Measurements from ENCODE around the gene VEZF1. TPM values are rescaled to one million over a fixed set of nuclear protein-coding genes. Genes with fewer than 3 reads are reported as not detected.

Gene VEZF1
- total and polyA plus RNA-seq, 2 donors (not counting 1 experiment from before 2014, with no cell fraction given) = 14.7 to 75.9 TPM

GRCh38 chr17:57929386-57929785 lies 58.7 kb downstream of the VEZF1 start:
- no peak overlapping the region for H3K9ac ChIP-seq (ENCODE audit: low read length)
- no peak overlapping the region for H2AFZ ChIP-seq (ENCODE audit: insufficient read depth, low read depth, low read length, poor library complexity, severe bottlenecking)
- Mint-ChIP-seq H3K4me3 (no peak overlapping the region), H3K27ac (no peak overlapping the region), H3K9me3 (ENCODE audit: insufficient read depth) (no peaks in the 10 kb centered on the region), H3K27me3 (peaks cover 60% of the 10 kb centered on the region), H3K4me1 (peaks cover 2% of the 10 kb centered on the region)
- no peaks in the 10 kb centered on the region for H3K36me3 ChIP-seq (replicated peaks in 1 of 2; ENCODE audit: control extremely low read depth in 1 of 2, control insufficient read depth in 1 of 2, extremely low read depth in 1 of 2, insufficient read depth in 2 of 2, low read length in 1 of 2)
- peaks cover 0 to 5% of the 10 kb centered on the region in 2 donors for H3K4me1 ChIP-seq (ENCODE audit: control insufficient read depth in 2 of 2, insufficient read depth in 2 of 2, low read length in 2 of 2)
- 89% methylated on average over 3 of the region's 4 CpGs for WGBS (ENCODE audit: insufficient coverage)
- ATAC-seq (ENCODE audit: low read depth) (no peak), DNase-seq (no peak)
- H3K79me2 ChIP-seq (ENCODE audit: control insufficient read depth, insufficient read depth, low read length) = no peaks in the 10 kb centered on the region
- H3K9me3 ChIP-seq (ENCODE audit: control extremely low read depth in 1 of 3, control insufficient read depth in 2 of 3, insufficient read depth in 1 of 3, low read length in 2 of 3) = peaks cover 0 to 12% (median 0%) of the 10 kb centered on the region in 3 donors
- TF ChIP-seq EZH2 (IDR thresholded peaks at IDR 0.05; ENCODE audit: borderline replicate concordance, insufficient read depth, low read depth, low read length, poor library complexity, severe bottlenecking) (no peak), CTCF (IDR thresholded peaks at IDR 0.05) (no peak)
- ChIA-PET POLR2A (interaction anchor here (0.6 kb wide), 1 partner anchor 711 kb away, joined by 4 read pairs; no protein-coding TSS in a partner anchor), CTCF (no interaction called here)
- peaks cover 0 to 71% (median 30%) of the 10 kb centered on the region in 4 experiments for H3K27me3 ChIP-seq (replicated peaks in 1 of 4; ENCODE audit: control extremely low read depth in 1 of 4, control insufficient read depth in 3 of 4, insufficient read depth in 4 of 4, low read length in 3 of 4)
- H3K4me2 ChIP-seq (replicated peaks; ENCODE audit: low read depth, low read length, poor library complexity, severe bottlenecking) = no peak overlapping the region
- no peak overlapping the region for H3K27ac ChIP-seq (ENCODE audit: low read length in 2 of 2)
- no peaks in the 10 kb centered on the region for H4K20me1 ChIP-seq (ENCODE audit: control insufficient read depth, insufficient read depth, low read length, poor library complexity, severe bottlenecking)
- intact Hi-C loops (cut with micrococcal nuclease) = no loop called here
- H3K4me3 ChIP-seq (ENCODE audit: control extremely low read depth in 1 of 5, extremely low read depth in 1 of 5, insufficient read depth in 1 of 5, low read depth in 2 of 5, low read length in 4 of 5) = no peak overlapping the region

- CTCF ChIA-PET = no interaction called here
- H3K4me3 Mint-ChIP-seq = no peak overlapping the region
- POLR2A ChIA-PET = no interaction called here
- no peak overlapping the region for H3K27ac Mint-ChIP-seq
- DNase-seq (no peak), ATAC-seq (ENCODE audit: low read depth) (no peak)
- no peak for TF ChIP-seq EZH2 (IDR thresholded peaks at IDR 0.05; ENCODE audit: borderline replicate concordance, insufficient read depth, low read depth, low read length, poor library complexity, severe bottlenecking)
- TF ChIP-seq CTCF (IDR thresholded peaks at IDR 0.05) = no peak
- WGBS (ENCODE audit: insufficient coverage) = 89% methylated on average over 5 of the region's 5 CpGs
- Histone ChIP-seq H2AFZ (ENCODE audit: insufficient read depth, low read depth, low read length, poor library complexity, severe bottlenecking) (no peak overlapping the region), H3K9ac (ENCODE audit: low read length) (no peak overlapping the region), H3K27ac (ENCODE audit: low read length in 2 of 2) (no peak overlapping the region), H3K27me3 (replicated peaks in 1 of 4; ENCODE audit: control extremely low read depth in 1 of 4, control insufficient read depth in 3 of 4, insufficient read depth in 4 of 4, low read length in 3 of 4) (peaks cover 0 to 73% (median 30%) of the 10 kb centered on the region in 4 experiments), H3K4me3 (ENCODE audit: control extremely low read depth in 1 of 5, extremely low read depth in 1 of 5, insufficient read depth in 1 of 5, low read depth in 2 of 5, low read length in 4 of 5) (no peak overlapping the region), H3K36me3 (replicated peaks in 1 of 2; ENCODE audit: control extremely low read depth in 1 of 2, control insufficient read depth in 1 of 2, extremely low read depth in 1 of 2, insufficient read depth in 2 of 2, low read length in 1 of 2) (no peaks in the 10 kb centered on the region), H4K20me1 (ENCODE audit: control insufficient read depth, insufficient read depth, low read length, poor library complexity, severe bottlenecking) (no peaks in the 10 kb centered on the region), H3K4me1 (ENCODE audit: control insufficient read depth in 2 of 2, insufficient read depth in 2 of 2, low read length in 2 of 2) (peaks cover 0 to 5% of the 10 kb centered on the region in 2 donors), H3K9me3 (ENCODE audit: control extremely low read depth in 1 of 3, control insufficient read depth in 2 of 3, insufficient read depth in 1 of 3, low read length in 2 of 3) (peaks cover 0 to 12% (median 0%) of the 10 kb centered on the region in 3 donors), H3K79me2 (ENCODE audit: control insufficient read depth, insufficient read depth, low read length) (no peaks in the 10 kb centered on the region), H3K4me2 (replicated peaks; ENCODE audit: low read depth, low read length, poor library complexity, severe bottlenecking) (no peak overlapping the region)
- H3K4me1 Mint-ChIP-seq = peaks cover 2% of the 10 kb centered on the region
- H3K27me3 Mint-ChIP-seq = peaks cover 62% of the 10 kb centered on the region
- no peaks in the 10 kb centered on the region for H3K9me3 Mint-ChIP-seq (ENCODE audit: insufficient read depth)
- intact Hi-C loops (cut with micrococcal nuclease) = no loop called here
Observed at GRCh38 chr17:57928928-57929327, 59.1 kb downstream of the VEZF1 start.

Data from B cell (primary cell).